Mesodermal cell (in vitro differentiated cells): Measurements from ENCODE around the gene CDK13.

Source experiments
- H3K27ac ChIP-seq: 2 replicates; pipeline ENCODE4 v1.7.0; 2013; ENCODE audit warnings: mild to moderate bottlenecking, low read depth, low read length, moderate library complexity; ENCODE audit not compliant: severe bottlenecking
- H3K36me3 ChIP-seq: 2 replicates; pipeline ENCODE4 v1.7.1; 2013; ENCODE audit warnings: mild to moderate bottlenecking, low read length, moderate library complexity; ENCODE audit not compliant: control insufficient read depth, insufficient read depth
- H3K4me1 ChIP-seq: one replicate; pipeline ENCODE4 v1.7.1; 2013; ENCODE audit warnings: mild to moderate bottlenecking, low read length; ENCODE audit not compliant: insufficient read depth, control insufficient read depth, poor library complexity, severe bottlenecking
- H3K4me3 ChIP-seq: 2 replicates; pipeline ENCODE4 v1.7.0; 2013; ENCODE audit warnings: low read length, control low read depth, mild to moderate bottlenecking; ENCODE audit not compliant: insufficient read depth, poor library complexity, severe bottlenecking; ENCODE audit errors: extremely low read depth
- H3K9me3 ChIP-seq: 2 replicates; pipeline ENCODE4 v1.7.1; 2013; ENCODE audit warnings: mild to moderate bottlenecking, low read length, moderate library complexity; ENCODE audit not compliant: control insufficient read depth
- WGBS, 2 experiments: methylation state at CpG; one replicate each; pipeline ENCODE4 v1.1.5; 2013; ENCODE audit warnings: missing lambda C conversion rate in 2 of 2; ENCODE audit not compliant: insufficient coverage in 2 of 2; 5-methylcytosine and 5-hydroxymethylcytosine counted together

The CDK13 gene

DNA sequence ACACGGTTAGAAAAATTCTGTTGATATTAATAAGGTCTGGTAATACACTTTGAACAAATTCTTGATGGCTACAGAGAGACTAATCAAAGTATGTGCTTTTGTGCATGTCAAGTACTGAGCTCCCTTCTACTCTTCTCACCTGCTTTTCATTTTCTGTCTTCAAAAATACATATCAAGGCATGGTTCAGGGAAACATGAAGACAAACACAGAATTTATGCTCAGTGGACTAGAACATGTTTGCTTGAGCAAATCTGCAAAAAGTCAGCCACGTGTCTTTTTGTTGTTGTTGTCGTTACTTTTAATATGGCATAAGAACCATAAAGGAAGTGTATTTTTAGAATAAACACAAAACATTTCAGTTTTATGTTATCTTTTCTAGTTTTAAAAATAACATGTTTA lies 21.9 kb downstream of the CDK13 start:
- WGBS, 2 experiments = no CpG with 5 or more reads among the region's 3 CpGs
- Histone ChIP-seq H3K4me1 (no peaks in the 10 kb centered on the region), H3K36me3 (peaks cover 4% of the 10 kb centered on the region), H3K27ac (no peak overlapping the region), H3K4me3 (no peak overlapping the region), H3K9me3 (no peaks in the 10 kb centered on the region)

DNA sequence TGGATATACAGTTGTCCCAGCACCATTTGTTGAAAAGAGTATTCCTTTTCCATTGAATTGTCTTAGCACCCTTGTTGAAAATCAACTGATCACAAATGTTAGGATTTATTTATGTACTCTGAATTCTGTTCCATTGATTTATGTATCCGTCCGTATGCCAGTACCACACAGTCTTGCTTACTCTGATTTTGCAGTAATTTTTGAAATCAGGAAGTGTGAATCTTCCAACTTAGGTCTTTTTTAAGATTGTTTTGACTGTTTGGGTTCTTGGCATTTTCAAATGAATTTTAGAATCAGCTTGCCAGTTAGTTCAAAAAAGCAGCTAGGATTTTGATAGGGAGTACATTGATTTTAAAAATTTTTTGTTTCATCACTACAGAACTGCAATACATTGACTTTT lies 23.7 kb downstream of the CDK13 start:
- Histone ChIP-seq H3K4me1 (no peaks in the 10 kb centered on the region), H3K4me3 (no peak overlapping the region), H3K36me3 (no peaks in the 10 kb centered on the region), H3K27ac (no peak overlapping the region), H3K9me3 (no peaks in the 10 kb centered on the region)
- WGBS, 2 experiments = 100% methylated on average over 2 of the region's 2 CpGs; no CpG with 5 or more reads in 1 of the 2 experiments

DNA sequence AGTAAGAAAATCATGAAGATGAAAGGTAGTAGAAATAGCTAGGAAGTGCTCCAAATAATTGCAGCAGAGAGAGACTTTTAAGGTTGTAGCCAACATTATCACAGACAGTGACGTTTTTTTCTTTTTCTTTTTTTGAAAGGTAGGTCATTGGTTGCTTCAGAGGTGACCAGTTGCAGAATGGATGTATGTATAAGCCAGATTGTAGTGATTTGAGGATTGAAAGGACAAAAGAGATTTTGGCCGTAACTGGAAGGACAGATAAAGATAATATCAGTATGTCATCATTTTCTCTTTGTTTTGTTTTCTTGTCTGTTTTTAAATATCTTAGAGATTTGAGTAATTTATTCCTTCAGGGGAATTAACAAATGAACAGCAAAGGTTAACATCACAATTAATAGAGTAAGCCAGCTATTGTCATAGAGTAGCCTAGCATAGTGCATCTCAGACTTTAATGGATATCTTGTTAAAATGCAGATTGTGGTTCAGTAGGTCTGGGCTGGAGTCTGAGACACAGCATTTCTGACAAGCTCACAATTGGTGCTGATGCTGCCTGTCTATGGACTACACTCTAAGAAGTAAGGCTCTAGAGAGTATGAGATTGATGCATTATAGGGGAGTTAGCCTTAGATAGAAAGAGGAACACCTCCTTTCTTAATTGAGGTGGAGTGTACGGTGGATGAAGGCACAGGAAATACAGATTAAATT lies 28.3 kb downstream of the CDK13 start:
- H3K4me1 ChIP-seq = no peaks in the 10 kb centered on the region
- peaks cover 5% of the 10 kb centered on the region for H3K36me3 ChIP-seq
- H3K27ac ChIP-seq = no peak overlapping the region
- WGBS, 2 experiments = 90 to 91% methylated on average over 1 to 2 of the region's 3 CpGs
- H3K4me3 ChIP-seq = no peak overlapping the region
- no peaks in the 10 kb centered on the region for H3K9me3 ChIP-seq

DNA sequence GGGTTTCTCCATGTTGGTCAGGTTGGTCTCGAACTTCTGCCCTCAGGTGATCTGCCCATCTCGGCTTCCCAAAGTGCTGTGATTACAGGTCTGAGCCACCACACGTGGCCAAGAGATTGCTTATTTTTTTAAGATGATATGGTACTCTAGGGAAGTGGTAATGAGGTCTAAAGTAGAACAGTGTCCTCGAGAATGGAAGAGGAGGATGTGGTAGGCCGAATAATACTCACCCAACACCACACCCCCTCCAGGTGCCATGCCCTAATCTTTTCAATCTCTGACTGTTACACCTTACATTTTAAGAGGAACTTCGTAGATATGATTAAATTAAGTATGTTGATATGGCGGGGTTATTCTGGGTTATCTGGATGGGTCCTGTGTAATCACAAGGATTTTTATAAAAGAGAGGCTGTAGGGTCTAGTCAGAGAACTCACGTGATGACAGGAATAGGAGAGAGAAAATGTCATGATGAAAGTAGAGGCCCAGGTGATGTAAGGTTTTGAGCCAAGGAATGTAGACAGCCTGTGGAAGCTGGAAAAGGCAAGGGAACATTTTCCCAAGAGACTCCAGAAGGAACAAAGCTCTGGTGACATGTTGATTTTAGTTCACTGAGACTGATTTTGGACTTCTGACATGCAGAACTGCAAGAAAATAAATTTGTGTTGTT lies 29.5 kb downstream of the CDK13 start:
- Histone ChIP-seq H3K27ac (no peak overlapping the region), H3K4me3 (no peak overlapping the region), H3K9me3 (no peaks in the 10 kb centered on the region), H3K36me3 (peaks cover 5% of the 10 kb centered on the region), H3K4me1 (no peaks in the 10 kb centered on the region)
- 82 to 85% methylated on average over 5 of the region's 8 CpGs for WGBS, 2 experiments

DNA sequence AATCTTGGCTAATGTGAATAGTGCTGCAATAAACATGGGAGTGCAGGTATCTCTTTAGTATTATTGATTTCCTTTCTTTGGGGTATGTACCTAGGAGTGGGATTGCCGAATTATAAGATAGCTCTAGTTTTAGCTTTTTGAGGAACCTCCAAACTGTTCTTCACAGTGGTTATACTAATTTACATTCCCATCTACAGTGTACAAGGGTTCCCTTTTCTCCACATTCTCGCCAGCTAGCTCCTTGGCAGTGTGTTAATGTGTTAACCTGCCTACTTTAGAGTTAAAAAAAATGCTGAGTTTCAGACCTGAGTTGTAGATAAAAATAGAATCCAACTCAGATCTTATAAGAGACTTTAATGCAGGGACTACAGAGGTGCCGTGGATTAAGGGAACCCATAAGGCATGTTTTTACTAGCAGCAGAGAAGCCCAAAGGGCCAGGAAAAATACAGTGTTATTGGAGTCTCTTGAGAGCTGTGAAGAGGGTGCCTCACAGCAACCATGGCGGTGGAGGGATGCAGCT lies 35.4 kb downstream of the CDK13 start:
- Histone ChIP-seq H3K36me3 (peaks cover 11% of the 10 kb centered on the region), H3K4me3 (no peak overlapping the region), H3K9me3 (no peaks in the 10 kb centered on the region), H3K4me1 (no peaks in the 10 kb centered on the region), H3K27ac (no peak overlapping the region)
- WGBS, 2 experiments = 97 to 100% methylated on average over 2 to 3 of the region's 4 CpGs

DNA sequence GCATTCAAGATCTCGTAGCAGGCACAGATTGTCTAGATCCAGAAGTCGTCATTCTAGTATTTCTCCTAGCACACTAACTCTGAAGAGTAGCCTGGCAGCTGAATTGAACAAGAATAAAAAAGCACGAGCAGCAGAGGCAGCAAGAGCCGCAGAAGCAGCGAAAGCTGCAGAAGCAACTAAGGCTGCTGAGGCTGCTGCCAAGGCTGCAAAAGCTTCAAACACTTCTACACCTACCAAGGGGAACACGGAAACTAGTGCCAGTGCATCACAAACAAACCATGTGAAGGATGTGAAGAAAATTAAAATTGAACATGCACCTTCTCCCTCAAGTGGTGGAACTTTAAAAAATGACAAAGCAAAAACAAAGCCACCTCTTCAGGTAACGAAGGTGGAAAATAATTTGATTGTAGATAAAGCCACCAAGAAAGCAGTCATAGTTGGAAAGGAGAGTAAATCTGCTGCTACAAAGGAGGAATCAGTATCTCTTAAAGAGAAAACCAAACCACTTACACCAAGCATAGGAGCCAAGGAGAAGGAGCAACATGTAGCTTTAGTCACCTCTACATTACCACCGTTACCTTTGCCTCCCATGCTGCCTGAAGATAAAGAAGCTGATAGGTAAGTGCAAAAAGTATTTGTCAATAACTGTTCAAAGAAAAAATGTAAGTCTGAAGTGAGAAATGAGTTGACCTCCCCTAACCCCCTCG lies 37.7 kb downstream of the CDK13 start:
- no peaks in the 10 kb centered on the region for H3K9me3 ChIP-seq

DNA sequence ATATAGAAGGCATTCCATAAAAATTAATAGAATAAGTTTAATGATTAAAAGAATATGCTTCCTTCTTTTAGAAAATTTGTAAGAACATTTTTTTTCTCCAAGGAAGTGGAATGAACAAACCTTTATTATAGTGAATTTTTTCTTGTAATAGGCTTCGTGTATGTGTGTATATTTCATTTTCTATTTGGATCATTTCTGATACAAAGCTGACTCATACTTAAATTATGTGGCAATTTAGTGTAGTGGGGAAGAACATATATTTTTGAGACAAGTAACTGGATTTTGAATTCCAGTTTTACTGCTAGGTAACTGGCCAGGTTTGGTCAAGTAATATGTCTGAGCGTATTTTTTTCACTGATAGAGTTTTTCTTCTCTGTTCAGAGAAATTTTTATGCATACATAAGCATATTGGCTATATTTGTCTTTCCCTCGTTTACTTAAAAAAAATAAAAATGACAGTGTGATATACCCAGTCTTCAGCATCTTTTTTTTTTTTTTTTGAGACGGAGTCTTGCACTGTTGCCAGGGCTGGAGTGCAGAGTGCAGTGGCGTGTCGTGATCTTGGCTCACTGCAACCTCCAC lies 50.8 kb downstream of the CDK13 start:
- H3K36me3 ChIP-seq = peaks cover 18% of the 10 kb centered on the region
- 80 to 100% methylated on average over 2 of the region's 6 CpGs for WGBS, 2 experiments
- H3K4me3 ChIP-seq = no peak overlapping the region
- H3K4me1 ChIP-seq = no peaks in the 10 kb centered on the region
- H3K9me3 ChIP-seq = no peaks in the 10 kb centered on the region
- H3K27ac ChIP-seq = no peak overlapping the region

More for the DNA sequence above, 37.7 kb downstream of the CDK13 start:
- H3K4me3 ChIP-seq = no peak overlapping the region
- peaks cover 17% of the 10 kb centered on the region for H3K36me3 ChIP-seq
- 90 to 100% methylated on average over 2 of the region's 9 CpGs for WGBS, 2 experiments
- H3K4me1 ChIP-seq = no peaks in the 10 kb centered on the region
- H3K27ac ChIP-seq = no peak overlapping the region

DNA sequence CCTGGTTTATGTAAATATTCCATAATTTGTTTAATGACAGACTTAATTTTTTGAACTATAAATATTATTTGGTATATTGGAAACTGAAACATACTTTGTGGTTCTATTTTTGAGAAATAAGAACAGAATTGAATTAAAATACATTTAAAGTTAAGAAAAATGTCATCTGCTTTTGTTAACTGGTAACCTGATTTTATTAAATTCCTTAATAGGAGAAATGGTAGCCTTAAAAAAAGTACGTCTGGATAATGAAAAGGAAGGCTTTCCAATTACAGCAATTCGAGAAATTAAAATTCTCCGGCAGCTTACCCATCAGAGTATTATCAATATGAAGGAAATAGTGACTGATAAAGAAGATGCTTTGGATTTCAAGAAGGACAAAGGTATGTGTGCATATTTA lies 51.6 kb downstream of the CDK13 start:
- Histone ChIP-seq H3K27ac (no peak overlapping the region), H3K36me3 (peaks cover 22% of the 10 kb centered on the region), H3K4me3 (no peak overlapping the region), H3K4me1 (no peaks in the 10 kb centered on the region), H3K9me3 (no peaks in the 10 kb centered on the region)
- no CpG with 5 or more reads among the region's 3 CpGs for WGBS, 2 experiments

DNA sequence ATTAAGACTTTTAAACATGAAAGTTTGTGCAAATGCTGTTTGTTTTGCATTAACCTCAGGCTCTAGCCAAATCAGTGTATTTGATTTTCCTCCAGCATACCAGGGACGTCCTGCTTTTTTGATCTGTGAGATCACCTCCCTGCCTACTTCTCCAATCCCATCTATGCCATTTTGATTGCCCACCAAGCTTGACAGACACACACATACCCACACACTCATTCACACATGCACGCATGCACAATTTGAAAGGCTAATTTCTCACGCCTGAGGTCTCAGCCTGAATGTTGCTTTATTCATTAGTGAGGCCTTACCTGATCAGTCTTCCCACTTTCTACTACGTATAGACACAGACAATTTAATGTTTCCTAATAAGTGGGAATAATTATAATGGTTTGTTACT lies 53.5 kb downstream of the CDK13 start:
- 83 to 95% methylated on average over 1 to 3 of the region's 4 CpGs for WGBS, 2 experiments
- Histone ChIP-seq H3K36me3 (peaks cover 16% of the 10 kb centered on the region), H3K9me3 (no peaks in the 10 kb centered on the region), H3K4me3 (no peak overlapping the region), H3K27ac (no peak overlapping the region), H3K4me1 (no peaks in the 10 kb centered on the region)

DNA sequence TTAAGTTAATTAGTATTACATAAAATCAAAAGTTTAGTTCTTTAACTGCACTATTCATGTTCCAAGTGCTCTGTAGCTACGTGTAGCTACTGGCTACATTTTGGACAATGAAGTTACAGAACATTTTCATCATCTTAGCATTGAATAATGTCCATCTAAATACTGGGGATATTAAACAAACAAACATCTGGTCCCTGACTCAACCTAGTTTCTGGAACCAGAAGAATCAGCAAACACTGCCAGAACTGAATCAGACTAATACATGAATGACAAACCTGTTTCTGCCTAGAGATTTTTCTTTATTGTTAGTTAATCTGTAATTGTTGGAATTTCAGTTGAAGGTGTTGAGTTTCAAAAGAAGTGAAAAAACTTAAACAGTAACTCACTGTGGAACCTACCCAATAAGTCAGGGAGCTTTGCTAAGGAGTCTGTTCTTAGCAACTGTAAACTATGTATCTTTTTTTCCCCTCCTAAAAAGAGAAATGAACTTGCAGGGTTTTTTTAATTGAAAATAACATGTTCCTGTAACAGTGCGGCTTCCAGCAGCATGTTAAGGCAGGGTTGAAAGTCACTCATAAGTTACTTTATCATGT lies 58.3 kb downstream of the CDK13 start:
- H3K9me3 ChIP-seq = no peaks in the 10 kb centered on the region
- H3K36me3 ChIP-seq = peaks cover 15% of the 10 kb centered on the region
- H3K4me3 ChIP-seq = no peak overlapping the region
- H3K27ac ChIP-seq = no peak overlapping the region
- 80% methylated on average over 1 of the region's 2 CpGs; no CpG with 5 or more reads in 1 of the 2 experiments for WGBS, 2 experiments
- no peaks in the 10 kb centered on the region for H3K4me1 ChIP-seq
